DOHH2 (cell line): ENCODE data around the gene WWOX.

ENCODE experiments used
- EZH2phosphoT487 ChIP-seq: fragments of 200-600 bp; sonication (generic); IDR thresholded peaks from 2 replicates; pipeline ENCODE4 v1.6.1; 2017; ENCODE audit warnings: borderline replicate concordance, mild to moderate bottlenecking, antibody characterized with exemption, low read length, moderate library complexity, mixed read lengths
- TF ChIP-seq, protein P1 (sequence below): fragments of 200-600 bp; sonication (generic); IDR thresholded peaks from one replicate; pipeline ENCODE4 v1.5.1; 2014; ENCODE audit warnings: antibody characterized with exemption, mild to moderate bottlenecking, low read depth, low read length; ENCODE audit not compliant: poor library complexity, severe bottlenecking

DNA sequence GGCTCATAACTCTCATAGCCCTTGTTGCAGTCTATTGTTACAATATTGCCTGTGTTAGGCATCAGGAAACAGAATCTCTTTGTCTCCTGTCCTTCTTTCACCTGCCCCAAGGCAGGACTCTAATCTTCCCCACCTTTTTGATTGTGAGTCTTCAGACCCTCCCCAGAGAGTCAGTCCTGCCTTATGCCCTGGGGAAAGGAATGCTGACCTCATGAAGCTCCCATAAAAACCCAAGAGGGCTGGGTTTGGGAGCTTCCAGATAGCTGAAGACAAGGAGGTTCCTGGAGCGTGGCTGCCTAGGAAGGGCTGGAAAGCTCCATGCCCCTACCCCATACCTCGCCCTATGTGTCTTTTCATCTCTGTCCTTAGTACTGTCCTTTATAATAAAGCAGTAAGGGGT, 688.8 kb downstream of the WWOX start:
- TF ChIP-seq, protein P1, sequence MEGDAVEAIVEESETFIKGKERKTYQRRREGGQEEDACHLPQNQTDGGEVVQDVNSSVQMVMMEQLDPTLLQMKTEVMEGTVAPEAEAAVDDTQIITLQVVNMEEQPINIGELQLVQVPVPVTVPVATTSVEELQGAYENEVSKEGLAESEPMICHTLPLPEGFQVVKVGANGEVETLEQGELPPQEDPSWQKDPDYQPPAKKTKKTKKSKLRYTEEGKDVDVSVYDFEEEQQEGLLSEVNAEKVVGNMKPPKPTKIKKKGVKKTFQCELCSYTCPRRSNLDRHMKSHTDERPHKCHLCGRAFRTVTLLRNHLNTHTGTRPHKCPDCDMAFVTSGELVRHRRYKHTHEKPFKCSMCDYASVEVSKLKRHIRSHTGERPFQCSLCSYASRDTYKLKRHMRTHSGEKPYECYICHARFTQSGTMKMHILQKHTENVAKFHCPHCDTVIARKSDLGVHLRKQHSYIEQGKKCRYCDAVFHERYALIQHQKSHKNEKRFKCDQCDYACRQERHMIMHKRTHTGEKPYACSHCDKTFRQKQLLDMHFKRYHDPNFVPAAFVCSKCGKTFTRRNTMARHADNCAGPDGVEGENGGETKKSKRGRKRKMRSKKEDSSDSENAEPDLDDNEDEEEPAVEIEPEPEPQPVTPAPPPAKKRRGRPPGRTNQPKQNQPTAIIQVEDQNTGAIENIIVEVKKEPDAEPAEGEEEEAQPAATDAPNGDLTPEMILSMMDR, result no peak
- no peak for TF ChIP-seq EZH2phosphoT487
